HG03354 (cell line): ENCODE results near the gene CPNE9.

Source experiments
- ATAC-seq: cut with Tn5 transposase; IDR thresholded peaks from one replicate; pipeline ENCODE4 v1.9.1; 2021; ENCODE audit warnings: mild to moderate bottlenecking; ENCODE audit not compliant: unreplicated experiment, poor library complexity, severe bottlenecking

The CPNE9 gene, protein sequence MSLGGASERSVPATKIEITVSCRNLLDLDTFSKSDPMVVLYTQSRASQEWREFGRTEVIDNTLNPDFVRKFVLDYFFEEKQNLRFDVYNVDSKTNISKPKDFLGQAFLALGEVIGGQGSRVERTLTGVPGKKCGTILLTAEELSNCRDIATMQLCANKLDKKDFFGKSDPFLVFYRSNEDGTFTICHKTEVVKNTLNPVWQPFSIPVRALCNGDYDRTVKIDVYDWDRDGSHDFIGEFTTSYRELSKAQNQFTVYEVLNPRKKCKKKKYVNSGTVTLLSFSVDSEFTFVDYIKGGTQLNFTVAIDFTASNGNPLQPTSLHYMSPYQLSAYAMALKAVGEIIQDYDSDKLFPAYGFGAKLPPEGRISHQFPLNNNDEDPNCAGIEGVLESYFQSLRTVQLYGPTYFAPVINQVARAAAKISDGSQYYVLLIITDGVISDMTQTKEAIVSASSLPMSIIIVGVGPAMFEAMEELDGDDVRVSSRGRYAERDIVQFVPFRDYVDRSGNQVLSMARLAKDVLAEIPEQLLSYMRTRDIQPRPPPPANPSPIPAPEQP

DNA sequence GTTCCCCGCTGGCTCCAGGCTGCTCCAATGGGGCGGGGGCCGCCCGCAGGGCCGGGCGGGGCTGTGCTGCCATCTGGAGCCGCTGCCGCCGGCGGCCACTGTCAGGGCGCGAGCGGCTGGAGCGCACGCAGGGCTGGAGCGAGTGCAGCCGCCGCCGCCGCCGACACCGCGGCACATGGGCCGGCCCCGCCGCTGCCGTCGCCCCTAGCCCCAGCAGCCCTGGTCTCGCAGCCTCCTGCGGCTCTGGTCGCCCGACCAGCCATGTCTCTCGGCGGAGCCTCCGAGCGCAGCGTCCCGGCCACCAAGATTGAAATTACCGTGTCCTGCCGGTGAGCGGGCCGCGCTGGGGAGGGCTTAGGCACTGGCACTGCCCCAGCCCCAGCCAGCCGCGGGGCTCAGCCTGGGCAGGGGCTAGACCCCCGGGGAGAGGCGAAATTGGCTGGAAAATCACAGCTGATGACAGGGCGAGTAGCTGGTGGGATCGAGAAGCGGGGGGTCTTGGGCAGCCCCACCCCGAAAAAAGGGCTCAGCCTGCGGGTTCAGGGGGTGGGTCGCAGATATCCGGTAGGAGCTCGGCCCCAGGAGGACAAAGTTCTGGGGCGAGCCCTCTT lies at the start of gene CPNE9:
Gene CPNE9, plus strand, starts transcription at position 98 of the 611 bp plus-strand sequence. Its CDS starts 164 bp downstream, at position 262.
- no peak for ATAC-seq

DNA sequence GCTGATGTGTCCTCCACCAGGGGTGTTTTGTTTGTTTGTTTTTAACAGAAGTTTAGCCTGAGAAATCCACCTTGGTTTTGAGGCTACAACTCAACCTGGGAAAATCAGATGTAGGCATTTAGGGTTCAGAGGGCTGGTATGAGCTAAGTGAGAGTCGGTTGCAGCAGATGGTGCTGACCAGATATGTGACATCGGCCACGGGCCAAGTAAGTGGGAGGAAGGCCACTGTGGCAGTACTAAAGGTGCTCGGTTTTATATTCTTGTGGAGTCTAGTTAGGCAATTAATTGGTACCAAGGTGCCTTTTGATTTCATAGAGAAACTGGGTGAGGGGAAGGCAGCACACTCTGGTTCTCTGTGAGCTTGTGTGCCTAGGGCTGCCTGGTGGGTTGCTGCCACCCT lies 43.8 kb upstream of the CPNE9 start:
- no peak for ATAC-seq

DNA sequence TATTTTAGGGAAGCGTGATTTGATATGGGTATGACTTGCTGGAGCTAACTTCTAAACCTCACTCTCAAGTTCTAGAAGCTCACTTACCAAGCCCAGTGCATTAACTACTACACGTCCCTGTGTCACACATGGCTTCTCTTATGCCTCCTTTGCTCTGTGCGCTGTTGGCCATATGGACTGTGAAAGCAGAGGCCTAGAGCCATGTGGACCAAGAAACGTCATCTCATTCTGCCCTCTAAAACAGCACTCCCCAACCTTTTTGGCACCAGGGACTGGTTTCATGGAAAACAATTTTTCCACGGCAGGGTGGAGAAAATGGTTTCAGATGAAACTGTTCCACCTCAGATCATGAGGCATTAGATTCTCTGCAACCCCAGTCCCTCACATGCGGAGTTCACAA lies 42.7 kb upstream of the CPNE9 start:
- ATAC-seq: no peak

DNA sequence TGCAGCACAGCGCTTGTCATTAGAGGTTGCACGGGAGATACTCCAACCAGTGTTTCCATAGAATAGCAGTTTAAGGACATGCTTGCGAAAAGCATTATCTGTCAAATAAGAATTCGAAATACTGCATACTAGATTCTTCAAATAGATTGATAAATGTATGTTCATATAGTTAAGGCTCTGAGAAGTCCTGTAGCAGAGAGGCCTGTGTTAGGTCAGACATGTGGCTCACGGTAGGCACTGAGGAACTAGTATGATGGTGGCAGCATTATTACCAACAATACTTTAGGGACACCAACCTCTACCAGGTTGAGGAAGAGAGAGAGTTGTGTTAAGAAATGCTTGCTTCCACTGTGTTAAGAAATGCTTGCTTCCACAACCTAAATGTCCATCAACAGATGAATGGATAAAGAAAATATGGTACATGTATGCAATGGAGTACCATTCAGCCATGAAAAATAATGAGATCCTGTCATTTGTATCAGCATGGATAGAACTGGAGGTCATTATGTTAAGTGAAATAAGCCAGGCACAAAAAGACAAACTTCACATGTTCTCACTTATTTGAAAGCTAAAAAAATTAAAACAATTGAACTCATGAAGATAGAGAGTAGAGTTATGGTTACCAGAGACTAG lies 39.4 kb upstream of the CPNE9 start:
- no peak for ATAC-seq

DNA sequence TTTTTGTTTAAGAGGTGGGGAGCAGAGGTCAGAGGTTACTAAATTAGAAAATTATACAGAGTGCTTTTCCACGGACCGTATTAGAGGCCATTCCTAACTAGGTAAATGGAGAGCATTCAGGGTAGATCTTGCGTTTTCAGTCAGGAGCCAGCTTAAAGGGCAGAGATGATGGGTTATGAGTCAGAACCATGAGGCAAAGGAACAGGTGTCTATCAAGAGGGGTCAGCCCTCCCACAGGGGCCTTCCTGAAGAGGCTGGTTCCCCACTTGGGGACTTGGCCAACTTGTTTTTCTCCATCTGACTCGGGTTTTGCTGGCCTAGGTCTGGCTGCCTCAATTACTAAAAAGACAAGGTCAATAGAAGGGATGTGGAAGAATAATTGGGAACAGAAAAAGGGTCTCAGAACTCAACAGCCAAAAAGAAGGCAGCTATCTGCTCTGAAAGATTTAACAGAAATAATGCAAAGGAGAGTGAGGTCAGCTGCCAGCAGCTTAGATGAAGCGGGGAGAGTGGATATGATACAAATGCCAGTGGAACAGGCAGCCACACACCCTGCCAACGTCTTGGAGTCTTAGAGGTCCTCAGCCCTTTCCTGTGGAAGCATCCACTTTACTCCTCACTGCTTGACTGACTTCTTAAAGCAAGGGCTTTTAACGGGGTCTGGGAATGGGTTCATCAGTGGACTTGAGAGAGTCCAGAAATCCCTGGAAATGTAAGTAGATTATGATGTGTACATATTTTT lies 36.8 kb upstream of the CPNE9 start:
- ATAC-seq: no peak

DNA sequence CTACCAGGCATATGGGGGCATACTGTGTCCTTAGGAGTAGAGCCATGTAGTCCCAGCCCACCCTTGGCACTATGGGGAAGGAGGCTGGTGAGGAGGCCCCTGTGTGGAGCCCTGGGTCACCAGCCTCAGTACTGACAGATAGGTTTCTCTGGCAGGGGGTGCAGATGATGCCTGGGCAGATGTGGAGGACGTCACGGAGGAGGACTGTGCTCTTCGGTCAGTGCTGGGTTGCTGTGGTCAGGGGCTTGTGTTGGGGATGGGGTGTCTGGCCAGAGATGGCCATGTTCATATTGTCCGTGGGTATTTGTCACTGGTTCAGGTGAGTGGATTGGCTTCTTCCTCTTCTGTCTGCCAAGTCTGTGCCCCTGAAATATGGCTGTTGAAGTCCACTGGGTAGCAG lies 34.4 kb upstream of the CPNE9 start:
- ATAC-seq: no peak

DNA sequence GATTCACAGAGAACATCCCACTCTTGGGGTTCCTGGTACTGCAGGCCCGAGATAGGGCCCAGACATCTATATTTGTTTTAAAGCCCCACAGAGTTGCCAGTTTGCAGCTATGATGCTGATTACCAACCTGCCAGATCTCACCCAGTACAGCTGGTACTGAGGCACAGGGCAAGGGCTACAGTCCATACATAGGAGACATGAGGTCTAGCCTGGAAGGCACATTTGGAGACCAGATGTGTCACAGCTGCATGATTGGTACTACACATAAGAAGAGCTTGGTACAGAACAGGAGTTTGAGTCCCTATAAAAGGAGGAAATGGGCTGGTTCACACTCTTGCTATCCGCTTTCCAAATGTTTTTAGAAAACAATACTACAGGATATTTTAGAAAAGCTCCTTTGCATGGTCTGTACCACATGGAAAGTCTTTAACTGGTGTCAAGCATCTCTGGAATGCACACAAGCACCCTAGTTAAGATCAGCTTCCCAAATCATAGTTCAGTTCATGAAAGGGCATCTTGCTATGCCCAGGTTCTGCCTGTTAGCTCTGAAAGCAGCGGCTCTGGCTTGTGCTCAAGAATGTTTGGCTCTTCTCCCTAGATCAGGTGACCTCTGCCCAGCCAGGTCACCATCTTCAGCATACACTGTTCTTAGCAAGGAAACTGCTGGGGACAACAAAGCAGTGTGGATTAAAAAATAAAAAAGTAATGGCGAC lies 33.8 kb upstream of the CPNE9 start:
- no peak for ATAC-seq

DNA sequence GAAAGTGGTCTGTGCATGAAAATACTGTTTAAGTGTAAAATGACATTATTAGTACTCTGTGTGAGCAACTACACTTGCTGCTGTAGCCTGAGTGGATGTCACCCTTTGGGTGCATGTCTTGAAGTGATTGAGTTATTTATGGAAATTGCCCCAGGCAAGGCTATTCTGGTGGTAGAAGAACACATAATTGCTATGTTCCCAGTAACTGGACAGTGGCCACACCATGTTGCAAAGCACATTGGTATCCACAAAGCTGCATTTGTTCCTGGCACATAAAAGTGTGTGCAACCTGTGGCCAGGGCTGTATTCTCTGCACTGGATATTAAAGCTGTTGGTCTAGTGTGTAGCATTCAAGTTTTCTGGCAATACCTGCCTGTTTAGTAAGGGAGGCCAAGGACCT lies 30.6 kb upstream of the CPNE9 start:
- no peak for ATAC-seq

DNA sequence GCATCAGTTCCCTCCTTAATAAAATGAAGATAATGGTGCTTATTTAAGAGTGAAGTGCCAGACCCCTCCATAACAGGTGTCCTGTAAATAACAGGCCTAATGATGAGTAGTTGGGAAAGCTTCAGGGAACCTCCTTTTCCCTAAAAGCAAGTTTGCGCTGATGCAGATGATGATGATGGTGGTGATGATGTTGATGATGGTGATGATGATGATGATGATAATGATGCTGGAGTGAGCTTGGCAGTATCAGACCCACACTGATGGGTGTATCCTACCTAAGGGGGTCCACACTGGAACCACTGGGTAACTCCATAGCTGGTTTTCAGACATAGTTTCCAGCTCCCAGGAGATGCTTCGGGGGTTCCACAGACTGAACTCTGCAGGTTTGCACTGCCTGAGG lies 29.9 kb upstream of the CPNE9 start:
- no peak for ATAC-seq

DNA sequence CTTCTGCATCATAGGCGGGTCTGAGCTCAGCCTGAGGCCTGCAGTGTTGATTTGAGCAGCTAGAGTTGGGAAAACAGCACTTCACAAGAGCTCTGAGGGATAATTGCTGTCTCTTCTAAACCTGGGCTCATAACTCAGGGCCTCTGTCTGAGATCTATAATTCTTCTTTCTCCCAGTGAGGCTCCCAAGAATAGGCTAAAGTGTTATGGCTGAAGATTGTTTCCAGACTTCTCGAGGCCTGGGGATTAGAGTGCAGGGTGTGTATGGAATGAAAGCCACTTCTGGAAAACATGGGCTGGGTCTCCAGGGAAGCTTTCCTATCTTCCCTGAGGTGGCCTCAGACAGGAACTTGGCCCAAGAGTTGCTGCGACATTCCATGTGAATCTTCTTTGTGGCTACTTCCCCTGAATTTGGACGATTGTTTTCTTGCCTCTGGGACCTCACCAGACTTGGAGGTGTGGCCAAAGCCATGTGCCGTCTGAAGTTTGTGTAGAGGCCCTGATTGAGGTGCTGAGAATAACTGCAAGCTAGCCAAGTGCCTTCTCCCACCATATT lies 27.8 kb upstream of the CPNE9 start:
- no peak for ATAC-seq

DNA sequence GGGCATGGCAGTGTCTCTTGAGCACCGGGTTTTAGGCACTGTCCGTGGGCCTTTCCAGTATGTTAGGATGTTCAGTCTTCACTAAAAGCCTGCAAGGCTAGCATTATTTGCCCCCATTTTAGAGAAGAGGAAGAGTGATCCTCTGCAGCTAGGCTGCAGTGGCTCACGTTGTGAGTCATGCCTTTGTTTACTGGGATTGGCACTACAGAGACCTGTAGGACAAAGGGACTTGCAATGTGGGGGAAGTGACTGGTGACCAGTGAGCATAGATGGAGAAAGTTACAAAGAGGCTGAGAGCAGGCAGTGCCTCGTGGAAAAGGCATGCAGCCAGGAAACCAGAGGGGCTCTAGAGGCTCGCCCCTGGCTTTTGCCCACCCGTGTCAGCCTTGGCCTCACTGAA lies 26.8 kb upstream of the CPNE9 start:
- no peak for ATAC-seq

DNA sequence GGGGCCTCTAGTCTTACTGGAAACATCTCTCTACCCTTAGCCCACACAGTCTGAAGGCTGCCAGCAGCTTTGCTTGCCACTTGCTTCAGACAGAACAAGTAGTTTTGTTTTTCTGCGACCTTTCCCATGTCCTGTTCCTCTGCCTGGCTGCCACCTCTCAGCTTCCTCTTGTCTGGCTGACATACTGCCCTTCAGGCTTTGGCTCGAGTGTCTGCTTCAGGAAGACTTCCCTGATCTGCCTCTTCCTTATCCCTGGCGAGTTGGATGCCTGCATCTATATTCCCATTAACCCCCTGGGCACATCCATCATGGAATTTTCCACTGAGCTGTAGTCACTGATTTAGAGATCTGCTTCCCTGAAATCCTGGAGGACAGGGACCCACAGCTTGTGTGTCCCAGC lies 25.1 kb upstream of the CPNE9 start:
- ATAC-seq: no peak

DNA sequence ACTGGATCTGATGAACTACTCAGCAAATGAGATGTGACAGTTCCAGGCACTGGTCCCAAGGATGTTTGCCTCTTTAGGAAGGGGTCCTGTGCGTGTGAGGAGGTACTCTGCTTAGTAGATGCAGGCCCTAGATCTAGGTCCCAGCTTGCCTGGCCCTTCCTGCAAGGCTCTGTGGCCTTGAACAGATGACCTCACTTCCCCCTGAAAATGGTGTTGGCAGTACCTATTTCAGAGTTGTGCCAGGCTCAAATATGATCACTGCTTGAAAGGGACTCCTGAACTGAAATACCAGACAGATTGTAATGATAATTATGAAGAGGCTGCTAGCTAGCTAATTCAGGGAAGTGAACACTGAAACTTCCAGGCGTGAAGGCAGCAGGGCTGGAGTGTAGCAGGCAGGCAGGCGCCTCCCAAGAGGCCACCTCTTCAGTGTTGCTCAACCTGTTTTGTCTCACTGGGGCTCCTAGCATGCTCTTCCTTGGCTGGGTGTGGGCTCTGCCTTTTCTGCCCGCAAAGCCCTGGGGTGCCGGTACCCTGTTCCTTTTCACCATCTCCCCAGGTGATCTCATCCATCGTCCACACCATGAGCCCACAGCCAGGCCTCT lies 24.1 kb upstream of the CPNE9 start:
- no peak for ATAC-seq

DNA sequence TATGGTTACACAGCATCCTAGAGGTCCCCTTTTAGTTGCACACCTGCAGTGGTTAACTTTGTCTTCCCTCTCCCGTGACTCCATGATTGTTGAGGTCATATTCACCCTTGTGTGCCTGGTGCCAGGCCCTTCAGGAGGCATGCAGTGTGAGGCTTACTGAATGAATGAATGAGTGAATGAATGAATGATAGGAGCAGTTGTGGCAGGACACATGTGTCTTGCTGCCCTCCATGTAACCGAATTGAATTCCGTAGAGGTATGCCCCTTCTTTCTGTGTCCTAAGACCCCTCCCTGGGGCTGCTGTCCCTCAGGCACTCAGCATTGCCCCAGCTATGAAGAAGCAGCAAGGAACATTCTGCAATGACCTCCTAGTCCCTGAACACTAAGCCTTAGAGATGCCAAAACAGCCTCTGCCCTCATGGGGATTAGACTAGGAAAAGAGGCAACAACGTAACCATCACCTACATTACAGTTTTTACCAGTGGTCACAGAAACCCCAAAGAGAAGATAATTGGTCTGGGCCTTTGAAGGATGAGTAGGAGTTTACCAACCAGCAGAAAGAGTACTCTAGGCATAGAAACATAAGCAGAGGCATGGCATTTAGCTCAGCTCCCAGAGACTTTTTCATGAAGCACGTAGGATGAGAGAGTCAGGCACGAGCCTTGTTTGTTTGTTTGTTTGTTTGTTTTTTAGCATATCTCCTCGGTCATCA lies 22.5 kb upstream of the CPNE9 start:
- ATAC-seq: no peak

DNA sequence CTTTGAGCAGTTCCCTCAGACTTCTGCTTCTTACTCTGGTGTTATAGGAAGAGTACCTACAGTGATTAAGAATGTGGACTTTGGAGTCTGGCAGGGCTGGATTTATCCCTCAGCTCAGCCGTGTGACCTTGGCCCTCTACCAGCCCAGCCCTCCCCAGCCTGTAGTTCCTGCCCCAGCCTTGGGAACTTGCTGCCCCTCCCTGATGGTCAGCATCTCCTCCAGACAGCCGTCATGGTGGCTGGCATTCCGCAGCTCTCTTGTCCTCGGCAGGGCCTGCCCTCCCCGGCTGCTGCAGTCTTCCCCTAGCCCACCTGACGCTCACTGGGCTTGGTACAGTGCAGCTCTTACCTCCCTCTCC lies 21.9 kb upstream of the CPNE9 start:
- ATAC-seq: no peak

DNA sequence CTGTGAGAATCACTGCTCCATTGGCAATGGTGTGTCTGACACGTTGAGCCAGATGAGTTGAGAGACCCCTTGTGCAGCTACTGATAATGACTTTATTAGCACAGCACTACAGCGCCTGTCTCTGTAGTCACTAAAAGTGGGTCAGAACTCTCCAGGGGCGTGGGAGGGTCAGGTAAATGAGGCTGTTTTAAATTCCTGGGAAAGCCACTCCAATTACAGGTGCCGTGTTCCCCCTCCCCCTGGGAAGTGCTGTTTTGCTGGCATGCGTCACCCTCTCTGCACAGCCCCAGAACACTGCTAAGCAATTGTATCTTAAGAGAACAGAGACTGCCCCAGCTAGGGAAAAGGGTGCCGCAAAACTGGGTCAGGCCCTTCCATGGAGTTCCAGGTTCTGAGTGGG lies 21.5 kb upstream of the CPNE9 start:
- no peak for ATAC-seq

DNA sequence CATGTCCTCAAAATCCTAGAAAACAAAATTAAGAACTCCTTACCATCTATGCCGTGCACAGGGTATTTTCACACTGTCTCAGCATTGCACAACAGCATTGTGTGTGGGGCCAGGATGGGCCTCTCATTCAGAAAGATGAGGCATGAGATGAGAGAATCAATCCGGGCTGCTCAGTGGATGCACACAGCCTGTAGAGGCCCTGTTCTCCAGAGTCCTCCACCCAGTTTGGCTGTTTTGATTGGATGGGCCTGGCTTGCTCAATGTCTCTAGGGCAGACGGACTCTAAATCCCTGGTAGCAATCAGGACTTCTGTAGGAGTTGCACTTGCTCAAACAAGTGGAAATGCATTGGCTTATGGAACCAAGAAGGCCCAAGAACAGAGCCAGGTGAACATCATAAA lies 20.2 kb upstream of the CPNE9 start:
- ATAC-seq: no peak
